Stimulated activated CD4-positive, alpha-beta T cell treated with anti-CD3 and anti-CD28 coated beads, Interleukin-1b, Interleukin-23, amount 100 ng/mL, for 4 hours (primary cell): ENCODE data around the gene PIP5K1A.
"Not testable (repeated sequence)": the region's sequence is repeated elsewhere in the genome, so short reads cannot be mapped to it uniquely, and the experiment has no call there.

Experiments
- DNase-seq, 2 donors: peaks; one replicate each; pipeline ENCODE4 v3.0.0-alpha.2; 2020; ENCODE audit warnings: low read depth in 2 of 2

The PIP5K1A gene, protein sequence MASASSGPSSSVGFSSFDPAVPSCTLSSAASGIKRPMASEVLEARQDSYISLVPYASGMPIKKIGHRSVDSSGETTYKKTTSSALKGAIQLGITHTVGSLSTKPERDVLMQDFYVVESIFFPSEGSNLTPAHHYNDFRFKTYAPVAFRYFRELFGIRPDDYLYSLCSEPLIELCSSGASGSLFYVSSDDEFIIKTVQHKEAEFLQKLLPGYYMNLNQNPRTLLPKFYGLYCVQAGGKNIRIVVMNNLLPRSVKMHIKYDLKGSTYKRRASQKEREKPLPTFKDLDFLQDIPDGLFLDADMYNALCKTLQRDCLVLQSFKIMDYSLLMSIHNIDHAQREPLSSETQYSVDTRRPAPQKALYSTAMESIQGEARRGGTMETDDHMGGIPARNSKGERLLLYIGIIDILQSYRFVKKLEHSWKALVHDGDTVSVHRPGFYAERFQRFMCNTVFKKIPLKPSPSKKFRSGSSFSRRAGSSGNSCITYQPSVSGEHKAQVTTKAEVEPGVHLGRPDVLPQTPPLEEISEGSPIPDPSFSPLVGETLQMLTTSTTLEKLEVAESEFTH

DNA sequence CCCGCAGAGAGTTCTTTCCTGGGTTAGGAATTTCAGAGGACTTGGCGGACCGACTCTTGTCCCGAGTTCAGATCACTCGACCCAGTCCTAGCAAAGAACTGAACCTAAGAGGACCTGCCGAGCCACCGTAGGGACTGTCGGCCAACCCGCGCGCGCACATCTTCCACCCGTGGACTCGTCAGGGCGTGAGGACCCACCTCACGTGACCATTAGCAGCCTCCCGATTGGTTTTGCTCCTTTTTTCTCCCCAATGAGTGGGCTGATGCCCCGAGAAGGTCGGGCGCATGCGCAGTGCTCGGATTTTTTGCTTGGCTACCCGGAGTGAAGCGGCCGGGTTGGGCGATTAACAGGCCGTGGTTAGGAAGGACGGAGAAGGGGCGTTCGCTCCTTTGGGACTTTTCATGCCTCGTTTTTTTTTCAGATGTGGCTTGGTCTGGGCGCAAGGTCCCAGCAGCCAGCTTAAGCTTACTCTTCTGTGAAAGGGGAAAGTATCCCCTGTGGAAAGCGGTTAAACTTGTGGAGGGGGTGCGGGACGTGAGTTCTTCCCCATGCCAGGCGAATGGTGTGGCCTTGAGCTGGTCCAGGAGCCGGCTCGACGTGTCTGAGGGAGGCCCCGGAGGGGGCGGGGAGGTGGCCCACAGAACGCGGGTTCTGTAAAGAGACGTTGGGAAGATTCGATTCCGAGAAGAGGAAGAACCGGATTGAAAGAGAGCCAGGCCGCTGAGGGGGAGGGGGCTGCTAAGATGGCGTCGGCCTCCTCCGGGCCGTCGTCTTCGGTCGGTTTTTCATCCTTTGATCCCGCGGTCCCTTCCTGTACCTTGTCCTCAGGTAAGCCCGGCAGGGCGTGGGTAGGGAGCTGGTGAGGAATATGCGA, at the start of gene PIP5K1A:
Gene PIP5K1A, plus strand, starts transcription at position 299 of the 874 bp plus-strand sequence. Its CDS starts 445 bp downstream, at position 744.
- DNase-seq, result peak; percentile 99

DNA sequence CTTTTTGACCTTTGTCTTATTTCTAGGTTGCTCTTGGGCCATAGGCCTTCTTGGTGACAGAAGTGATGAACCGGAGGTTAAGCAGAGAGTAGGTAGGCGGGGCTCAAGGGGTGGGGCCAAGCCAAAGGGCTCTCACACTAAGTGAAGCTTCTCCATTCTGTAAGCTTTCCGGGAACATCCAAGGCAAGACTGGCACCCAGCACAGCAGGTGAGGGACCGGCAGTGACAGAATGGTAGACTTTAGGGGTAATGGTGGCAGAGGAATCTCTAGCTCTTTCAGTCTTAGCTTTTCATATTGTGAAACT, 41.9 kb upstream of the PIP5K1A start, which contains the start of gene TNFAIP8L2:
Gene TNFAIP8L2, plus strand, starts transcription at position 135 of the 305 bp plus-strand sequence. CDS start 2,049 bp downstream, outside the sequence.
- DNase-seq, result peak; percentile 54 to 70

DNA sequence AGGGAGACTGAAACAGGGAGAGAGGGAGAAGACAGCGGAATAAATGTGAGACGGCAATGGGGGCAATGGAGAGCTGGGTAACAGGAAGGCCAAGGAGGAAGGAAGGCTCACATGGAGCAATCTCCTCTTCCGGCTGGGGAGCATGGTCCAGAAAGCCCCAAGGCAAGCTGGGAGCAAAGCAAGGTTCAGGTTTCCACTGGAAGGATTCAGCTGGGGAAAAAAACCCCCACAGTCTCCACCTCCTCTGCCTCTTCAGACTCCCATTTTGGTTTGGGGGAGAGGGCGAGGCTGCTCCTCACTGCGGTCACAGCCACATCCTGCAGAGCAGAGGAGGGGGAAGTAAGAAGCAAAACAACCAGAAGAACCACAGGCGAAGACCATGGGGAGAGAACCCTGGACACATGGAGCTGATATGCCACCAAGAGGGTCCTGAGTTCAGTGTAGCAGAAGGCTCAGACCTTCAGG, 41.3 kb upstream of the PIP5K1A start:
- peak in 1 of 2 donors; percentile 24 for DNase-seq

DNA sequence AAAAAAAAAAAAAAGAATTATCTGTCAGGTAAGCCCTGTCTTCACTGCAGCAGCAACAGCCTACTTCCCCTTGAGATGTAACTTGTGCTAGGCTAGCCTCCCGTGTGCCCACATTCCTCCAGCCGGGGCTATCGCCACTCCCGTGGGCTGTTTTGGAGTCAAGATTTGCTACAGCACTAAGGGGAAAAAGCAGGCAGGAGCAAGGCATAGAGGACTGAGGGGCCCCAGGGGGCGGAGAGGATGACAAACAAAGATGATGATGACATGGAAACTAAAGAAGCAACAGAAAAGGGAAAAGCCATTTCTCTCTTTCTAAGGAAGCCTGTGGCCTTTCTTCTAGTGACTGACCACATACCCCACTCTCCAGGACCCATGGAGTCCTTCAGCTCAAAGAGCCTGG, 40.0 kb upstream of the PIP5K1A start:
- peak; percentile 30 to 51 for DNase-seq

DNA sequence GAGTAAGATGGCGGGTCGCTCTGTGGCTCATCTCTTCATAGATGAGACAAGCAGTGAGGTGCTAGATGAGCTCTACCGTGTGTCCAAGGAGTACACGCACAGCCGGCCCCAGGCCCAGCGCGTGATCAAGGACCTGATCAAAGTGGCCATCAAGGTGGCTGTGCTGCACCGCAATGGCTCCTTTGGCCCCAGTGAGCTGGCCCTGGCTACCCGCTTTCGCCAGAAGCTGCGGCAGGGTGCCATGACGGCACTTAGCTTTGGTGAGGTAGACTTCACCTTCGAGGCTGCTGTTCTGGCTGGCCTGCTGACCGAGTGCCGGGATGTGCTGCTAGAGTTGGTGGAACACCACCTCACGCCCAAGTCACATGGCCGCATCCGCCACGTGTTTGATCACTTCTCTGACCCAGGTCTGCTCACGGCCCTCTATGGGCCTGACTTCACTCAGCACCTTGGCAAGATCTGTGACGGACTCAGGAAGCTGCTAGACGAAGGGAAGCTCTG, 39.6 kb upstream of the PIP5K1A start:
- no peak for DNase-seq

DNA sequence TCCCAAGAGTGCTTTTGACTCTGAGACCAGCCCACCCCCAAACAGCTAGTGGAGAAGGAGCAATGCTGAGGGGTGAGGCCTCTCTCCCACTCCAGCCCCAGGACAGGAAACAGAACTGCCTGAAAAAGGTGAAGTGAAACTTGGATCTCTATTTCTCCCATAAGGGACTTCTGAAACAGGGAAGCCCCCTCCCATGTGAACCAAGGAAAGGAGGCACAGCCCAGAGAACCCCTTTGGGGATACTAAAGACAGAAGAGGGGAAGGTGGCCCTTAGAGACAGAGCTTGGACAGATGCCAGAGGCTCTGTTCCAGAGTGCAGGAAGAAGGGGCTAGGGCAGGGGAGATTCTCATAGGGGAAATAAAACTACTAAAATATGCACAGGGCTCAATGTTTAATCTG, 39.0 kb upstream of the PIP5K1A start:
- DNase-seq, result no peak

DNA sequence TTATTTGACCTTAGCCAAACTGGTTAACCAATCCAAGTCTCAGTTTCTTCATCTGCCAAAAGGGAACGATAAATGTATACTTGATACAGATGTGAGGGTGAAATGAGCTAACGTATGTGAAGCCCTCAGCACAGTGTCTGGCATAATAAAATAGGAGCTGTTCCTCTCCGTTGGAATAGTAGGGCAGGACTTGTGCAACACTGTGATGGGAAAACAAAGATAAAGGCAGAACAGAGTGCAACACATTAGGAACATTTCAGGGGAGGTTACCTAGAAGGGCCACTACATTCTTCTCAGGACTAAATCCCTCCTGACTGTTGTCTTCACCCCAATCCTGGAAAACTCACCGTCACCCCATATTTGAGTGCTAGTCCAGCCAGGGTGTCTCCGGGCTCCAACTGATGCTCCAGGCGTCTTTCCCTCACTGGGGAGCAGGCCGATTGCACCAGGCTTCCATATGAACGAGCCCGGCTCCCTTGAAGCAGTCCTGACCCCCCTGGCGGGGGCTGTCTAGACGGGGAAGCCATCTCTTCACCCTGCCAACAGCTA, 33.5 kb upstream of the PIP5K1A start:
- DNase-seq, result no peak

DNA sequence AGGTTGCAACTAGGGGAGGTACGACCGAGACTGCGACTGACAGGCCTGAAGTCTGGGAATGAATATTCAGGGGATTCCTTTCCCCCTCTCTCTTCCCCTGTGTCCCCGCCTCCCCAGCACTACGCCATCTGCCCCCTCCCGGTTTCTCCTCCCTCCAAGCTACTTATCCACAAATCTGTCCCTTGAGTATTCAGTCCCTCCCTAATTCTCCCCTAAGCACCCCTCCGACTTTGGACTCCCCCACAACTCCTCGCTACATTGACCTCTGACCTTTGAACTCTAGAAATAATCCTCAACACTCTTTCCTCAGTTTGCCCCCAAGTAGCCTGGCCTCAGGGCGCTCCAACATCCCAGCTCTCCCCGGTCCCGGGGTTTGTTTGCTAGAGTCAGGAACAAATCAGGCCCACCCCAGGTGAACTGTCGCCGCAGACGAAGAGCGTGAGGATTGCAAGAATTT, 33.0 kb upstream of the PIP5K1A start:
- DNase-seq, result no peak

DNA sequence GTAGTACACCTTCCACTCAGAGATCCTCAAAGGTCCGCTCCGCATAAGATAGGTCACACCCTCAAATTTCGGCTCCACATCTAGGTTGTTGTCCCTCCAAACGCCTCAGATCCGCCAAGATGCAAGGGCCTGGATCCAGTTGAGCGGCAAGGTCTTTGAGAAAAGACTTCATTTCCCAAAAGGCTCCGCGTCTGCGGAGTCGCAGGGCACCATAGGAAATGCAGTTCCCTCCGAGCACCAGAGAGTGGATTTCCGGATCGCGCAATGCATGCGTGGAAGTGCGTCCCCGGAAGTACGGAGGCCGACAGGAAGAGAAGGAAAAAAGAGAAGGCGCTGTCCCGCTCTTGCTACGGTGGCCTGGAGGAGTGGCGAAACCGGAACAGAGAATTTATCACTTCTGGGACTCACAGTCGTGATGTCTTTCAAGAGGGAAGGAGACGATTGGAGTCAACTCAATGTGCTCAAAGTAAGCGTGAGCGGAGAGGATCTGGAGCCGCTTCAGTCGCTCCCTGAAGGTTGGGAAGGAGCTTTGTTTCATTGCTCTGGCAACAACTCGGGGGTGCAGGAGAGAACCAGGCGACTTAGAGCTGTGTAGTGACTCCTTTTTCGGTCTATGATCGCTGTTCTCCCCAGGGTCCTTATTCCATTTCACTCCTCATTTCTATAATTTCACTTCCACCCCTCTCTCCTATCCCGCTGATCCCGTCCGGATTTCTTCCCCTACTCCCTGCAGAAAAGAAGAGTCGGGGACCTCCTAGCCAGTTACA, 32.4 kb upstream of the PIP5K1A start, which contains the start of the genes LYSMD1 and SCNM1:
Gene LYSMD1, minus strand, starts transcription at position 165 of the 767 bp plus-strand sequence. CDS start 644 bp downstream, outside the sequence.
Gene SCNM1, plus strand, starts transcription at position 407 of the 767 bp plus-strand sequence. Its CDS starts 9 bp downstream, at position 416.
- DNase-seq, result peak; percentile 84 to 92

DNA sequence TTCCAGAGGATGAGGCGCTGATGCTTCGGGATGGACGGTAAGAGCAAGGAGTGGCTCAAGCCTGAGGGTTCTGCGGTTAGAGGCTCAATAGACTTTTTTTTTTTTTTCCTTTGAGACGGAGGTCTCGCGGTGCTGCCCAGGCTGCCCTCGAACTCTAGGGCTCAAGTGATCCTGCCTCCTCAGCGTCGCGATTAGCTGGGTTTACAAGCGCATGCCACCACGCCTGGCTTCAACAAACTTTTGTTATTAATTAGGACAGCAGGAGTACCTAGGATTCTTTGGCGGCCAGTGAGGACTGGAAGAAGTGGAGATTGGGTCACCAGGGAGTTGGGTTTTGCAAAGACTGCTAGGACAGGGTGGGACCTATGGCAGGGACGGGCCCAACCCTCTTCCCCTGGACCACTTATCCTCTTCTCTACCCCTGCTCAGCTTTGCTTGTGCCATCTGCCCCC, 31.8 kb upstream of the PIP5K1A start:
- DNase-seq, result no peak

DNA sequence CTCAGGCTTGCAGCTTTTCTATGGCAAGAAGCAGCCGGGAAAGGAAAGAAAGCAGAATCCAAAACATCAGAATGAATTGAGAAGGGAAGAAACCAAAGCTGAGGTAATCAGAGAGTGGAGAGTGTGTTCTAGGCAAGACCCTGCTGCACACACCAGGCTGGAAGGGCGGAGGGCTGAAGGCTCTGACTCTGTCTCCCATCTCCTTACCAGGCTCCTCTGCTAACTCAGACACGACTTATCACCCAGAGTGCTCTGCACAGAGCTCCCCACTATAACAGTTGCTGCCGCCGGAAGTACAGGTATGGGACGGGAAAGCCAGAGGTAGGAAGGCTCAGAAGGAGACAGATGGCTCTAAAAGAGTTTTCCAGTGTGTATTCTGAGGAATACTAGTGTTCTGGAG, 31.2 kb upstream of the PIP5K1A start:
- no peak for DNase-seq

DNA sequence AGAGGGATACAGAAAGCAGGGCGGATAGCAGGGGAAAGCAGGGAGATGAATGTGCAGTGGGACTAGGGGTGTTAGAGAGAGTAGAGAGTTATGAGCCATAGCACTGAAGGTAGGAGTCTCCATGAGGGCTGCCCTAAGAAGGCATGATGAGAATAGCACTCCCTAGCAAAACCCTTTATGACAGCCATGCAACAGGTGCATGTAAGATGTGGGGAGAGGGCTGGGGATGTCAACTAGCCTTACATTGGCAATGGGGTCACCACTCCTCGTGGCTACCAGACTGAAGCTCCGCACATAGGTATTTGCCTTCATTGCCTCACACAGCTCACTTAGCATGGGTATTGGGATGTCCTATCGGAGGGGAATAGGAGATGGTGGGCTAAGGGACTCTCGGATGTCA, 27.2 kb upstream of the PIP5K1A start:
- DNase-seq, result no peak

DNA sequence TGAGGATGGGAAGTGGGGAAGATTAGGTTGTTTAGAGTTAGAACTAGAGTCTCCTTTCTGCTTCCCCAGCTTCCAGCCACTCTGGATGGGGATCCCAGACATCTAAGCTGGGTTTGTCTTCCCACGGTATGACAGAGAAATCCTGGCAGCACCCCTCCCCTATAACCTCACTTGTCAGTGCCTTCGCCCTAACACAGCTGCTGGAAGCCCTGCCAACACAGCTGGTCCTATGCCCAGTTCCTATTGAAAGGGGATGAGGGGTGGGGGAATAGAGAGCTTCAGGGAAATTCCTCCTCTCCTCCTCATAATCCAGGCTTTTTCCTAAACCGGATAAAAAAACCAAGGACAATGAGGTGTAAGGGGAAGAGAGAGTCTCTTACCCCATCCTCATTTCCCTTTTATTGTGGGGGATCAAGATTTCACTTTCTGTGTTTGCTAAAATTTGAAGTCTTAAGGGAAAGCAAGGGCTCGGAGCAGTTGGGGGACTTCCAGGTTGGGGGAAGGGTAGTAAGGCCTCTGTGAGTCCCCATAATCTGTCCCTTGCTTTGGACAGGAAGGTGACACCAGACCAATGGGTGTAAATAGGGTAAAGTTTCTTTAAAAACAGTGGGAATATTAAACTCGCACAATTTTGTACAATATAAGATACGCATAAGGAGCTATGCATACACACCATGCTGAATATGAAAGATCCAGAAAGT, 23.2 kb upstream of the PIP5K1A start:
- DNase-seq, result no peak

DNA sequence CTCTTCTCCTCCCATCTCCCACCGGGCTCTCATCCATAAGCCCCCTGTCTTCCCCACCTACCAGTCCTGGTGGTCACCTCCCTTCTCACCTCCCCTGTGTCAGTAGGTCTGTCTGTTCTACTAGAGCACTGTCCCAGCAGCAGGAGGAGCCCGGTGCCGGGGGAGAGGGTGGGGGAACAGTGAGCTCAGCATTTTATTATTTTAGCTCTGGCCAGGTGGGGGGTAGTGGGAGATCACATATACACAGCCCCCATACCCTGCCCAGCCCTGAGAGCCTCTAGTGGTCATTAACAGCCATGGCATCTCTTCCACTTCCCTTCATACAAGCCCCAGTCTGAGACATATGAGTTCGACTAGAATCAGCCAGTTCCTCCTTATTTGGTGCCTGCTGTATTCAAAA, 22.5 kb upstream of the PIP5K1A start, which contains the start of gene TMOD4:
Gene TMOD4, minus strand, starts transcription at position 119 of the 400 bp plus-strand sequence. CDS start 1,106 bp downstream, outside the sequence.
- no peak for DNase-seq

DNA sequence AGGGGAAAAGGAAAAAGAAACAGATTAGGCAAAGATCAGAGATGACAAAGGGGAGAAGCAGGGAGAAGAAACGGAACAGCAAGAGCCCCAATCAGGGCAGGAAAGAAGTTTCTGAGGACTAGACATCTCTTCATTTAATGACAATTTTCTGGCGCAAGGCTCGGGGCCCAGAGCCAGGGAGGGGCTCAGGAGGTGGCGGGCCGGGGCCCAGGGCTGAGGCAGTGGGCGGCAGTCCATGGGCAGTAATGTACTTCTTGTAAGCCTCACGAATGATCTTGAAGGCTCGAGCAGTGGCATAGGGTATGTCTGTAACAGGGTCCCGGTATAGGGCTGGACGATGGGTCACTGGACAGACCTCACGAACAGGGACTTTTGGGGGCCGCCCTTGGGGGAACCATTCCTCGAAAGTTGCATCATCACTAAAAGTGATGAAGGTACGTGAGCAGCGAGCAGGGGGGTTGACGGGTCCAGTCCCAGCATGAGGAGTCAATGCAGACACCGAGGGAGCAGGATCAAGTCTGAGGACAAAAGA, 21.8 kb upstream of the PIP5K1A start:
- no peak for DNase-seq

DNA sequence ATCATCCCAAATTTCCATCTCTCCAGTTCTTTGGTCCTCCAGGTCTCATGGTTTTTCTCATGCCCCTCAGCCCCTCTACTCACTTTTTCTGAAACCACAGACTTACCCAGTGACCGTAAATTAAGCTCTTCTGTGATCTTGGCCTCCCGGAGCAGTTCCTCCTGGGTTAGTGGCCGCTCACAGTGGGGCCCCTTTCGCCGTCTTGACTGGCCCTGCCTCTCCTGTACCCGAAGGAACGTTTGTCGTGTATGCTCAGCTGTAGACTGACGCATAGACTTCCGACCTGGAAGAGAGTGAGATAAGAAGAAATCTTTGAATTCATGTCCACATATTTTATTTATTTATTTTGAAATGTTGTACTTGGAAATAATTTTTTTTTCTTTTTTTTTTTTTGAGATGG, 14.1 kb upstream of the PIP5K1A start:
- no peak for DNase-seq

DNA sequence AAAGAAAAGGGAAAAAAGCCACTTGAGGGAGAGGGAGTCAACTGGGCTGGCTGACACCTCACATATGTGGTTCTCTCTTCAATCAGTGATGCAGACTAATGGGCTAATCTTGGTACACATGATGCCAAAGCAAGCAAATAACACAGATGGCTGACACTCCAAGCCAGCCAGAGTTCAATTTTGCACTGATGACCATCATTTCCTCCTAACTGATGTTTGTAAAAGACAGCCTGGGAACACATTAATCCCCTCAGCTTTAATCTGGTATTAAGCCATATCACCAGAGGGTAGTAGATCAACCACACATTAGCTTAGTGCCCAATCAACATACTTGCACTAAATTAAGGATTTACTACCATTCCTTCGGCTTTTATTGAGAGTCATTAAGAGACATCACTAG, 11.1 kb upstream of the PIP5K1A start:
- no peak for DNase-seq

DNA sequence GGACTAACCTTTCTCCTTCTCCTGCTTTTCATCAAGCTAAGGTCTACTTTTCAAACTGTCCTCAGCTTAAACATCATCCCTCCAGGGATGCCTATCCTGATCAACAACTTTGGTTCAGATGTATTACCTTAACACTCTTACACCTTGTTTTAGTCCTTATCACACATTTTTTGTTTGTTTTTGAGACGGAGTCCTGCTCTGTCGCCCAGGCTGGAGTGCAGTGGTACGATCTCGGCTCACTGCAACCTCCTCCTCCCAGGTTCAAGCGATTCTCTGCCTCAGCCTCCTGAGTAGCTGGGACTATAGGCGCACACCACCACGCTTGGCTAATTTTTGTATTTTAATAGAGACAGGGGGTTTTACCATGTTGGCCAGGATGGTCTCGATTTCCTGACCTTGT, 9.7 kb upstream of the PIP5K1A start:
- DNase-seq, result not testable (repeated sequence)

DNA sequence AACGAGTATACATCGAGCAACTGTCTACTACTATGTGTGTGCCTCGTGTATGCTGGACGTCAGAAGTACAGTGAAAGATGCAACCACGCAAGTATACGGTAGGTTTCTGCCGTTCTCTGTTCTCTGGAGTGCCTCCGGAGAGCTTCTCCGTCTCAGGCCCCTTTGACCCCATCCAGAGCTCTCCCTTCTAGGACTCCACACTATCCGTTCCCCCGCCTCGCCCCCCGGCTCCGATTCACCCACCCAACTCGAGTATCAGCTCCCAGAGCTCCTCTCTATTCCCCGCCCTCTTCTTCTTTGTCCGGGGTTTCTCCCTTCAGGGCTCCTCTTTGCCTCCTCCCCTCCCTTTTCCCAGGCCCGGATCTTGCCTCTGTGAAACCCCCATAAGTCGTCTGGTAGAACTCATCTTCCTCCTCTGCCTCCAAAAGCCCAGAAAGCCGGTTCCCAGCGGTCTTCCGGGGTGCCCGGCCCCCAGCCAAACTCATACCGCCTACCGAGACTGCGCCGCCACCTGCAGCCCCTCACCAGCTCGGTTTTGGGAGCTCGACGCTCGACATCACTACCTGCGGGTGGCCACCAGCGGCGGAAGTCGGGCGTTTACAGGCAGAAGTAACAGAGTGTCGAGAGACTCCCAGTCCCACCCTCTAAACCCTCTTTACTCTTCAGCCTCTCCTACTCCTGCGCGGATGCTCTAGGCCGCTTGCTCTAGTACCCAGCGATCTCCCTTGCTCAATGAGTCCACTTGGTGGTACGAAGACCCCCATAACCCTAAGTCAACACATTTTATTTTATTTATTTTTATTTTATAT, 8.5 kb upstream of the PIP5K1A start, which contains the start of gene VPS72:
Gene VPS72, minus strand, starts transcription at position 561 of the 809 bp plus-strand sequence. Its CDS starts 76 bp downstream, at position 485.
- DNase-seq, result peak; percentile 71 to 74
